CD4-positive, alpha-beta T cell treated with Interferon alpha-2 for 1 hour (primary cell): Measurements from ENCODE around the gene PSMB3.

Experiments
- DNase-seq, 2 donors: peaks; one replicate each; pipeline ENCODE4 v3.0.0-alpha.2; 2020 to 2022

PSMB3 gene

GRCh38 chr17:38733982-38734973 is 18.3 kb upstream of the PSMB3 start:
- peak in 1 of 2 donors; percentile 25 for DNase-seq

DNA sequence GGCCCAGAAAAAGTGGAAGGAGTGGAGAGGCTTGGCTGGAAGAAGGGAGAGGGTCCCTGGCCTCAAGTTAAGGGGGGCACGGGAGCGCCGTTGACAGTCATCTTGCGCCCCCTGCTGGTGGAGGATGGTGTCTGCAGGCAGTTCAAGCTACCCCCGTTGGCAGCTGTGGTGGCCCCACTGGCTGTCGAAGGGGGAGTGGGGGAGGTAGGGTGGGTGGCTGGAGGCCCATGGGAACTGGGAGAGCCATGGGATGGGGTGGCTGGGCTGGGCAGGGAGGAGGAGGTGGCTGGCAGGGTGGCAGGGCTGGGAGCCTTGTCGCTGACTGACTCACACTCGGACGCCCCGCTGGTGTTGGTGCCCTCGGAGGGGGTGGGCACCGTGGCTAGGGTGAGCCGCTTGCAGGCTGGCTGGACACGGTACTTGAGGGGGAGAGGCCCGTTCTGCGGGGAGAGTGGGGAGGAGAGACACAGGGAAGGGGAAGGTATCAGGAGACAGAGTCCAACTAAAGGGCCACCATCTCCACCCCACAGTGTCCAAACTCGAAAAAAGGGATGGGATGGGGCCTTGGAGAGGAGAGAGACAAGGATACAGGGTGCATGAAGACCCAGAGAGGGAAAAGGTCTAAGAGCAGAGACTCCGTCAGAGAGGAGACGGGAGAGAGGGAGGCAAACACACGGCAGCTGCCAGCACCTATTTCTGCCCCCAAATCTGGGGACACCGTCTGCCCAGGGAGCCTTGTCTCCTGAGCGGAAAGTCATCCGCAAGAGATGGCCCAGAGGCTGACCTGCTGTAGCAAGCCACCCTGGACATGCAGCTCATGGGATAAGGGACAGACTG is 17.2 kb upstream of the PSMB3 start:
- DNase-seq: peak; percentile 65 to 76

GRCh38 chr17:38738007-38738662 is 14.4 kb upstream of the PSMB3 start:
- no peak for DNase-seq

DNA sequence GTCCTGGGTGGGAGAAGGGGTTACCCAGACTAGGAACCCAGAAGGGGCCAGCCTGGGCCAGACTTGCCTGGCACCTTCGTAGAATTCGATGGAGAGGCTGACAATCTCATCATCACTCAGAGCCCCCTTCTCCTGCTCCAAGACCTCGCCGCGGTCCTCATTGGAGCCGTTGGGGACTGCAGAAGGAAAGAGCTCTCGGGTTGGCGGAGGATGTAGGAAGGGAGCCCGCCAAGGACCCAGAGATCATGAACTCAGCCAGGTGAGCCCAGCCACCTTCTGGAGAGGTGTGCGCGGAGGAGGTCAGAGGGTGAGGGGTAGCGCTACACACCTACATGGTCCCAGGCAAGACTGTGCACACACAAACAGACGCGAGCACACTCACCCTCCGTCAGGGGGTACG is 13.9 kb upstream of the PSMB3 start:
- DNase-seq: no peak

GRCh38 chr17:38739305-38739704 is 13.2 kb upstream of the PSMB3 start:
- no peak for DNase-seq

- DNase-seq: no peak
These were observed 12.5 kb upstream of the PSMB3 start for GRCh38 chr17:38740044-38740443.

DNA sequence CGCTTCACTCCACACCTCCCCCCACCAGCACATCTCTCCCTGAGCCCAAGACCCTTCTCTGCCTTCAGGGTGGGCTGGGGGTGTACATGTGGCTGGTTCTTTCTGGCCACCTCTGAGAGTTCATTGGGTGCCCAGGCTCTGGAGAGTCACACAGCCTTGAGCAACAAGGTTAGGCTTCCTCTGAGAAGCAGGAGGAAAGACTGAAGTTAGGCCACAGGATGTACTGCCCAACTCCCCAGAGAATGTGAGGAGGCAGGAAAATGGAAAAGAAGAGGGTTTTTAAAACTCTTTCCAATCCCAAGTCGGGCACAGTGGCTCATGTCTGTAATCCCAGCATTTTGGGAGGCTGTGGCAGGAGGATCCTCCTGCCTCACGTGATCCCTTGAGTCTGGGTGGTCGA is 11.7 kb upstream of the PSMB3 start:
- no peak for DNase-seq

GRCh38 chr17:38741461-38741860 is 11.1 kb upstream of the PSMB3 start:
- DNase-seq: no peak

- DNase-seq: no peak
These were observed 10.6 kb upstream of the PSMB3 start for GRCh38 chr17:38741921-38742410.

GRCh38 chr17:38742411-38743308 is 9.9 kb upstream of the PSMB3 start:
- no peak for DNase-seq

DNA sequence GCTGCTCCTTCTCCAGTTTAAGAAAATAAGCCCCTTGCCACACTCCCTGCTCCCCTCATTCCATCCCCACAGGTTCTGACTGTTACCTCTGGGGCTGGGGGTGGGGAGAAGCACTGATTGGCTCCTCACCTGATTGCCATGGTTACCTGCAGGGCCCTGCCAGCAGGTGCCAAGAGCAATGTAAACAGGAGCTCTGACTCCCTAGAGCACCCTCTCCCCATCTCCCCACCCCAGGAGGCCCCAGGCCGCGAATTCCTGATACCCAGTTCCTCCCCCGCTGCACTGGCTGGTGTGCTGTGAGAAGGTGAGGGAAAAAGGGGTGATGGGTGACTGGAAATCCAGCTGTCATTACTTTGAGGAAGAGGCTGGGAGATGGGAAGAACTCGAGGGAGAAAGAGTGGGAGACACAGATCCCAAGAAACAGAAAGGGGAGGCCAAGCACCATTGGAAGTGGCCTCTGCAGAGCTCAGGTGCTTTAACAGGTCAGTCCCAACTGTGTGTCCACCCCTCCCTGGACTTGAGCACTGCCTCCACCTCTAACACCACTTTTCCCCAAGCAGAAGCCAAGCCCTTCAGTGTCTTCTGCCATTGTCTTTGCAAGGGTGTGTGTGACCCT is 8.9 kb upstream of the PSMB3 start:
- no peak for DNase-seq

DNA sequence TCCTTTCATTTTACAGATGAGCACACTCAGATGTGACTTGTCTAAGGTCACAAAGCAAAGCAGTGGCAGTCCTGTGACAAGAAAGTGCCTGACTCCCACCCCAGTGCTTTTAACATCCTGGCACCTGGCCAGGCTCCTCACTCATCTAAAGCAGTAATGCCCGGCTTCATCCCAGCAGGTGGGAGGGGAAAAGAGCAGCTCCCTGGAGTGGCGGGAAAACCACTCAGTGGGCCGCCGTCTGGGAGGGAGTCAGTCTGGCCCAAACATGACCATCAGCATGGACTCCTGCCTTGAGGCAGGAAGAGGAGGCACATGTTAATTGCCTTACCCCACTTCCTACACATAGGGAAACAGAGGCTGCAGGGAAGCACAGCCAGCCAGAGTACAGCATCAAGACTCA is 7.0 kb upstream of the PSMB3 start:
- DNase-seq: no peak

GRCh38 chr17:38746004-38746848 is 6.3 kb upstream of the PSMB3 start:
- no peak for DNase-seq

DNA sequence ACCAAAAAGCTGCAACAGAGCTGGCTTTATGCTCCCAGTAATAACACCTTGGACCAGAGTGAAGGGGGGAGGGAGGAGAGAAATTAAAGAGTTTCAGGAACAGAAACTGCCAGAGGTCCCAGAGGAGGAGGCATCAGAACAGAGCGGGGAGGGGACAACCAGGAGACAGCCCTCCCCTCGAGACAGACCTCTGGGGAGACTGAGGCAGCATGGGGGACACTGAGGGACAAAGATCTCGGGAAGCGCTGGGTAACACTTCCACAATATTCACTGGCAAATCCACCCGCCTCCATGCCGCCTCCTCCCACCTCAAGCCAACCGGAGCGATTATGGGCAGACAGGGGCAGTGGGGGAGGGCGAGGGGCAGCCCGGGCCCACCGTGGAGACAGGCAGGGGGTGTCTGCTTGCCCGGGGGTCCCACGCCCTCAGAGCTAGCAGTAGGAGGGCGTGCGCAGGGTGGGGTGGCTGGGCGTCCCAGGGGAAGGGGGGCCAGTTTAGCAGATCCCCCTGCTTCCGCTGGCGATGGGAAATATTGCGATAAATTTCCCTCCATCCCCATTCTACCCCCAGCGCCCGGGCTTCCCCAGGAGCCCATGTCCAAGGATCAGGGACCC is 5.6 kb upstream of the PSMB3 start:
- DNase-seq: no peak

DNA sequence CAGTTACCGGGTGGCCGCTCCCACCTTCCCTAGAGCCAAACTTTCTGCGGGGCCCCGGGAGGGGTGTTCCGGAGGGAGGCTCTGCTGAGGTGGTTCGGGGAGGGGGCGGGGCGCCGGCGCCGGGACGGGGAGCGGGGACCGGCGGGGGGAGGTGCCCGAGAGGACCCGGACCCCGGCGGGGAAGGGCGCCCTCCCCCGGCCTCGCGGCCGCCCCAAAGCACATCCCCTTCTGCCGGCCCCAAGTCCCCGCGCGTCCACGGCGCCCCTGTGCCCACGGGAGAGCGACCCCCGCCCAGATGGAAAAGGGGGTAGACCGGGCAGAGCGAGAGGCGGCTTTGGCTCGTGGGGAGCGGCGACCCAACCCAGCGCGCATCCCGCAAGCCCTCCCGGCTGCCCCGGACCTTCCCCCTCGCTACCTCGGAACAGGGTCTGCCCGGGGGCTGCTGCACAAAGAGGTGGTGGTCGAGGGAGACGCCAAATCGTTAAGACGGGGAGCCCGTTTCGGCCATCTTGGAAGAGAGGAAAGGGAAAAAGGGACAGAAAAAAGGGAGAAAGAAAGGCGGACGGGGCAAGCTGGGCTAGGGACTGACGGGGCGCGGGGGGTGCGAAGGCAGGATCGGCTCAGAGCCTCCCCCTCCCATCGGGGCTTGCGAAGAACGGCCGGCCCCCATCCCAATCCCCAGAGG is 4.9 kb upstream of the PSMB3 start:
- no peak for DNase-seq

DNA sequence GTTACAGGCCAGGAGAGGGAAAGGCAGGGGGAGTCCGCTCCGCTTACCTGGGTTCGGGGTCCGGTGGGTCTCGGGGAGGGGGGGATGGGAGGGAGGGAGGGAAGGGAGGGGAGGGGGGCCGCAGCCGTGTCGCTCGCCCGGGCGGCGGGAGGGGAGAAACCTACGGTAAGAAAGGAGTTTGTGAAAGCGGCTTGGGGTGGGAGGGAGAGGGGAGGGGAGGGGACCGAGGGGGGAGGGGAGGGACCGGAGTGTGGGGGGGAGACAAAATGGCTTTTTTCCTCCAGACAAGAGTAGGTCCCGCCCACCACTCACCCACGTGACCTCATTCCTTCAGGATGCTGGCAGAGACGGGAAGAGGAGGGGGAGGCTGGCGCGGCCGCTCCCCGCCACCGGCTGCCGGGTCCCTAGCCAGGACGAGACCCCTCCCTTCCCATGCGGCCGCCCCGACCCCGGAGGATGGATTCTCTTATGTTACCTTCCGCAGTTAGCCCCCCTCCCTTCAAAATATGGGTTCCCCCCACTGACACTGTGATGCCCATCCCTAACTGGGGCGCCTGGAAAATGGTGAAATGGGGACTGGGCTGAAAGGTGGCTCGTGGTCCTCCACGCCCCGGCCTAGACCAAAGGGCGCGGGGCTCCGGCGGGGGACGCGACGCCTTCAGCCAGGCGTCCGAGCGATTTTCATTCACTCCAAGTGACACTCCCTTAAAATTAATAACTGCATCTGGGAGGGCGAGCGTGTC is 4.2 kb upstream of the PSMB3 start, which contains the start of gene PCGF2:
Gene PCGF2, minus strand, starts transcription at position 188 of the 743 bp plus-strand sequence. CDS start 7,934 bp downstream, outside the sequence.
- DNase-seq: no peak

DNA sequence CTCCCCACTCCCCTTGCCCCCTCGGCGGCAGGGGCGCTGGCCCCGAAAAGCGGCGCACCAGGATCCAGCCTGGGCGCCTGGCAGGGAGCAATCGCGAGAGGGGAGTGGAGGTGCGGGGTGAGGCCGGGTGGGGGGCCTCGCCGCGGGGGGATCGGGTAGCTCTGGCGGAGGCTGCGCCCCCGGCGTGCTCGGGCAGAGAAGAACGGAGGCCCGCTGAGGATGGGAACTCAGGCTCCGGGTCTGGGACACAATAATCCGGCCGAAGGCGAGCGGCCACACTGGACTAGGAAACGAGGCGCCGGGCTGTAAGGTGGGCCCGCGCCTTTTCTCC is 3.7 kb upstream of the PSMB3 start:
- no peak for DNase-seq

DNA sequence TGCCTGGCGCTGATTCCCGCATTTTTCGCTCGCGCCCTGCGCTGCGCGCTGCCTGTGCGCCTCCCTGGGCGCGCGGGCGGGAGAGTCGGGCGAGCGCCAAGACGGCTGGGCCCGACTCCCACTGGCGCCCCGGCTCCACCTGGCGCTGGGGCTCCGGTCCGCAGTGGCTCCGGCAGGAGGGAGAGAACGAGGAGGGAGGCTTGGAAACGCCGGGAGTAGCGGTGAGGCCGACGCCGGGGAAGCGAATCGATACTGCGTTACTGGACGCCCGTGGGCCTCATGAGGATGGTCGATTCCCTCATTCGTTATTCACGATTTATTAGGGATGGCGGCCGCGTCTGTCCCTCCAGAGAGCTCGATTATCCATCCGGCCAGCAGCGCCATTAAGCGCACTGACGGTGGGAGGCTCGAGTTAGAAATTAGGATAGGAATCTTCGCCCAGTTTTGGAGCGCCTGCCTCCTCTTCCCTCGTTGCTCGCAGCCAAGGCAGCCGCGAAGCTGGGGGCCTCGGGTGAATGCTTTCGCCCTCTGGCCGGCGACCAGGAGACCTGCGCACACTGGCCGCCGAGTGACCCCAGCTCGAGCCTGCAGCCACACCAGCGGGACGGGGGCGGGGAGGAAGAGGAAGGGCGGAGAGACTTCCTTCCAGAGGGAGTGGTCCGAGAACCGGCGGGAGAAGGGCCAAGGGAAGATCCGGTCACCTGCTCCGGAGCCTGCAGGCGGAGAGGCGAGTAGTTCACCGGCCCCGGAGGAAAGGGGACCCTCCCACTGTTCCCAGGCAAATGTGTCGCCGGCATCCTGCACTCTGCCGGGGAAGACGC is 3.1 kb upstream of the PSMB3 start:
- no peak for DNase-seq
